Neural crest cell (in vitro differentiated cells): ENCODE data around the gene NFATC3. TPM values are rescaled to one million over a fixed set of nuclear protein-coding genes. Genes with fewer than 3 reads are reported as not detected.

Experiments used
- DNase-seq: peaks from one replicate; pipeline ENCODE4 v3.0.0; 2021; ENCODE audit warnings: low read depth, mixed read lengths, low spot score
- H3K27ac Mint-ChIP-seq: one replicate; pipeline ENCODE4 v1.8.0; 2021; ENCODE audit warnings: mild to moderate bottlenecking, mixed read lengths; ENCODE audit not compliant: unreplicated experiment
- H3K27me3 Mint-ChIP-seq: 2 replicates; pipeline ENCODE4 v1.8.0; 2021; ENCODE audit warnings: low read depth, mild to moderate bottlenecking, mixed read lengths
- H3K36me3 Mint-ChIP-seq: 2 replicates; pipeline ENCODE4 v1.8.0; 2021; ENCODE audit warnings: low read depth, mild to moderate bottlenecking, mixed read lengths
- H3K4me1 Mint-ChIP-seq: 2 replicates; pipeline ENCODE4 v1.8.0; 2021; ENCODE audit warnings: mixed read lengths
- H3K4me3 Mint-ChIP-seq: one replicate; pipeline ENCODE4 v1.8.0; 2021; ENCODE audit warnings: mild to moderate bottlenecking, mixed read lengths
- H3K9me3 Mint-ChIP-seq: 2 replicates; pipeline ENCODE4 v1.8.0; 2021; ENCODE audit warnings: mixed read lengths
- CTCF ChIP-seq: fragments of 200-600 bp; sonication (generic); conservative IDR thresholded peaks from 2 replicates; pipeline ENCODE4 v1.5.0; 2021; ENCODE audit warnings: antibody characterized with exemption, mild to moderate bottlenecking
- total RNA-seq: library from RNA; stranded (reverse); gene quantifications from 2 replicates; pipeline ENCODE4 v1.2.1, GENCODE V29; 2021

Gene NFATC3
- total RNA-seq, 1 donor from 2014 or later, result 64.9 TPM

DNA sequence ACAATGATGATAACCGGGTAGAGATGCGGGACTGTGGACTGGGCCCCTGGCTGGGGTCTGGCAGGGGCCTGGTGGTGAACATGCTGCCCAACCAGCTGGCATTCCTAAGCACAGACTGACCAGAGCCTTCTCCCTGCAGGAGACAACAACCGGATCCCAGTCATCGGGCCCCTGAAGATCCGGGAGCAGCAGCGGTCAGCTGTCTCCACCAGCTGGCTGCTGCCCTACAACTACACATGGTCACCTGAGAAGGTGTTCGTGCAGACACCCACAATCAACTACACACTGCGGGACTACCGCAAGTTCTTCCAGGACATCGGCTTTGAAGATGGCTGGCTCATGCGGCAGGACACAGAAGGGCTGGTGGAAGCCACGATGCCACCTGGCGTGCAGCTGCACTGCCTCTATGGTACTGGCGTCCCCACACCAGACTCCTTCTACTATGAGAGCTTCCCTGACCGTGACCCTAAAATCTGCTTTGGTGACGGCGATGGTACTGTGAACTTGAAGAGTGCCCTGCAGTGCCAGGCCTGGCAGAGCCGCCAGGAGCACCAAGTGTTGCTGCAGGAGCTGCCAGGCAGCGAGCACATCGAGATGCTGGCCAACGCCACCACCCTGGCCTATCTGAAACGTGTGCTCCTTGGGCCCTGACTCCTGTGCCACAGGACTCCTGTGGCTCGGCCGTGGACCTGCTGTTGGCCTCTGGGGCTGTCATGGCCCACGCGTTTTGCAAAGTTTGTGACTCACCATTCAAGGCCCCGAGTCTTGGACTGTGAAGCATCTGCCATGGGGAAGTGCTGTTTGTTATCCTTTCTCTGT is 174.0 kb downstream of the NFATC3 start:
- no peak overlapping the region for H3K4me3 Mint-ChIP-seq
- H3K4me1 Mint-ChIP-seq, result peaks cover 7% of the 10 kb centered on the region
- H3K27me3 Mint-ChIP-seq, result no peaks in the 10 kb centered on the region
- DNase-seq, result no peak
- no peak for TF ChIP-seq CTCF
- H3K36me3 Mint-ChIP-seq, result no peaks in the 10 kb centered on the region
- H3K27ac Mint-ChIP-seq, result no peak overlapping the region
- no peaks in the 10 kb centered on the region for H3K9me3 Mint-ChIP-seq

DNA sequence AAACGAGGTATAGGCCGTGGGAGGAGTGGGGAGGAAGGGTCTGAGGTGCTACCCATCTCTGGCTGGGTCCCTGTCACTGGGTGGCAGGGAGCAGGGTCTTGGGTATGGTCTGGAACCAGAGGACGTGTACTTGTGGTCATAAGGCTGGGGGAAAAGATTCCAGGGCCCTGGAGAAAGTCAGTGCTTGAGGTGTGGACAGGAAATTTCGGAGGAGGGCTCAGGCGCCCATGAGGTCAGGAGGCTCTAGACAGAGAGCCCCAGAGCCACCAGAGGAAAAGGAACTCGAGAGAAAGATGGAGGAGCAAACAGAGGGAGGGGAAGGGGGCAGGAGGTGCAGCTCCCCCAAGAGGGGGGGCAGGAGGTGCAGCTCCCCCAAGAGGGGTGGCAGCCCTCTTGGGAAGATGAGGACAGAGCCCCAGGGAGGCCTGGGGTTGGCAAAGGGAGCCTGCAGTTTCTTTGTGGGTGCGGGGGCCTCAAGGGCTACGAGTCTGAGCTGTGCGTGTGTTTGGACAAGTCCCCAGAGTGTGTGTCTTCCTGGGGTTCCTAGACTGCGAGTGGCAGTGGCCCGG is 178.5 kb downstream of the NFATC3 start:
- TF ChIP-seq CTCF, result no peak
- Mint-ChIP-seq H3K27me3 (no peaks in the 10 kb centered on the region), H3K4me3 (peak overlapping the region; percentile 92), H3K36me3 (no peaks in the 10 kb centered on the region), H3K27ac (peak overlapping the region; percentile 92), H3K9me3 (no peaks in the 10 kb centered on the region), H3K4me1 (peaks cover 26% of the 10 kb centered on the region)
- DNase-seq, result no peak

DNA sequence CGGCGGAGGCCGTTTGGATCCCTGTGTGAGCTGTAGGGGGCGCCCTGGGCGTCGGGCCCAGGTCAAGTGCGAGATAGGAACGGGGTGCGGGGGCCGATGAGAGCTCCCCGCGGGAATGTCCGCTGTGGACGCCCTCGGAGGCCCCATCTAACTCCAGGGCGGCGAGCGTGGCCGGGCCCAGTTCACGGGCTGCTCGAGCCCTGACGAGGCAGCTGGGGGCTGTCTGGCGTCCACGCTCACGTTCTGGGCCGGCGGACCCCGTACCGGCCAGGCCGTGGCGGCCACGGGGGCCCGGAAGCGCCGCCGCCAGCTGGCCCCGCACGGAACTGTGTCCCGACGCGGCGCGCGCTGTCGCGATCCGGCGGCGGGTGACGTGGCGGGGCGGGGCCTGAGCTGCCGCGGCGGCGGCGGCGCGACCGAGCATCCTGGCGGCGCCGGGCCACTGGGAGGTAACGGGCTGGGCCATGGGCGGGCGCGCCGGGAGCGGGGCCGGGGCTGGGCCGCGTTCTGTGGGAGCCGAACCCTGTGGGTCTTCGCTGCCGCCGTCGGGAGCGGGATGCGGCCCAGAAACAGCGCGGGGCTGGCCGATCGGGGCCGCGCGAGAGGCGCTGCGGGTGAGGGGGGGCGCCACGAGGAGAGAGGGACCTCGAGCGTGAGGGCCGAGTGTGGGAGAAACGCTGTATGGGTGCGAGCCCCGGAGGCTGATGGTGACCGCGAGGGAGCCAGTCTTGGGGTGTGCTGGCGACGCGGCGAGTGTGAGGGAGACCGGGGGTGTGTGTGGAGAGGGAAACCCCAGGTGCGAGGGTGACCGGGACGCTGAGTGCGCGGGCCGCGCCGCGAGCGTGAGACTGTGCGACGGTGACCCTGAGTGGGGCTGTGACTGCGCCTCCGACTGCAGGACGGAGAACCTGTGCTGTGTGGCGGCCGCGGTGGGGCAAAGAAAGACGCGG is 179.2 kb downstream of the NFATC3 start, which contains the start of gene SLC7A6:
SLC7A6 (plus strand) TSS at position 399 of the 950 bp plus-strand sequence. CDS start 10,201 bp downstream, outside the sequence.
- no peaks in the 10 kb centered on the region for H3K9me3 Mint-ChIP-seq
- peak within 1 kb of the TSS; percentile 92 for H3K4me3 Mint-ChIP-seq
- H3K27me3 Mint-ChIP-seq, result no peaks in the 10 kb centered on the region
- H3K36me3 Mint-ChIP-seq, result no peaks in the 10 kb centered on the region
- peak; percentile 81 for TF ChIP-seq CTCF
- H3K27ac Mint-ChIP-seq, result peak within 1 kb of the TSS; percentile 92
- peak; percentile 58 for DNase-seq
- peaks cover 26% of the 10 kb centered on the region for H3K4me1 Mint-ChIP-seq

DNA sequence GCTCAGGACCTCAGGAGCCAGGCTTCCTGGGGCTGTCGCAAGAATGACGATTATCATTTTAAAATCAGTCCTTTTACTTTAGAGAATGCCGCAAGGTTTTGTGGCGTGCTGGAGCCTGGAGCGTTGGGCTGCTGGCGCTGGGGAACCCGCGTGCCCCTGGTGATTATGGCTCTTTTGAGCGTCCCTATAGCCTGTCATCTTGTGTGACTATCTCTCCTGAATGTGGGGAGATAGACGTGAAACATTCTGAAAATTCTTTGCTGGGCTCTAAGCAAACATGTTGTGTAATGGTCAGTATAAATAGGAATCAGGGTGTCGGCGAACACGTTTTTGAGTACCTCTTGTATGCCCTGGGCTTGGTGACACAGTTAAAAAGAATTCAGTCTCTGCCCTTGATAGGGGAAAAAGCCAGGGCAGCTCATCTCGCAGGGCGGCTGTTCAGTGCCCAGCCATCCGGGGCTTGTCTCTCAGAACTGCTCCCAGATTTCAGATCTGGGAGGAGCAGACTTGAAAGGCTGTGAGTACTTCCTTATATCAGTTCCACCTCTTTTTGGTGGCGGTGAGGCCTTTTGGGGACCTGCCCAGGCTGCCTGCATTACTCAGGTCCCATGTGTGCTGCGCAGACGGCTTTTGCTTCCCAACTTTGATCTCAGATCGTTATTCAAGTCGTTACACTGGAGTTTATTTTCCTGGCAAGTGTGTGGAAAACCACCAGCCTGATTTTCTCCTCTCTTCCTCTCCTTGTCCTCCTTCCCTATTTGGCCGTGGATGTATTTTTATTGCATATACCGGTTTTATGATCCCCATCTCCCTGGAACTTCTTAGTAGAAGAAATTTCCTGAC is 180.1 kb downstream of the NFATC3 start:
- H3K9me3 Mint-ChIP-seq, result no peaks in the 10 kb centered on the region
- peak overlapping the region; percentile 84 for H3K27ac Mint-ChIP-seq
- H3K4me1 Mint-ChIP-seq, result peaks cover 26% of the 10 kb centered on the region
- TF ChIP-seq CTCF, result no peak
- H3K4me3 Mint-ChIP-seq, result peak overlapping the region; percentile 90
- no peaks in the 10 kb centered on the region for H3K36me3 Mint-ChIP-seq
- no peaks in the 10 kb centered on the region for H3K27me3 Mint-ChIP-seq
- DNase-seq, result no peak
